Measurements from ENCODE around the gene PYGB.
"Not testable (repeated sequence)": the region's sequence is repeated elsewhere in the genome, so short reads cannot be mapped to it uniquely, and the experiment has no call there.

The PYGB gene

DNA sequence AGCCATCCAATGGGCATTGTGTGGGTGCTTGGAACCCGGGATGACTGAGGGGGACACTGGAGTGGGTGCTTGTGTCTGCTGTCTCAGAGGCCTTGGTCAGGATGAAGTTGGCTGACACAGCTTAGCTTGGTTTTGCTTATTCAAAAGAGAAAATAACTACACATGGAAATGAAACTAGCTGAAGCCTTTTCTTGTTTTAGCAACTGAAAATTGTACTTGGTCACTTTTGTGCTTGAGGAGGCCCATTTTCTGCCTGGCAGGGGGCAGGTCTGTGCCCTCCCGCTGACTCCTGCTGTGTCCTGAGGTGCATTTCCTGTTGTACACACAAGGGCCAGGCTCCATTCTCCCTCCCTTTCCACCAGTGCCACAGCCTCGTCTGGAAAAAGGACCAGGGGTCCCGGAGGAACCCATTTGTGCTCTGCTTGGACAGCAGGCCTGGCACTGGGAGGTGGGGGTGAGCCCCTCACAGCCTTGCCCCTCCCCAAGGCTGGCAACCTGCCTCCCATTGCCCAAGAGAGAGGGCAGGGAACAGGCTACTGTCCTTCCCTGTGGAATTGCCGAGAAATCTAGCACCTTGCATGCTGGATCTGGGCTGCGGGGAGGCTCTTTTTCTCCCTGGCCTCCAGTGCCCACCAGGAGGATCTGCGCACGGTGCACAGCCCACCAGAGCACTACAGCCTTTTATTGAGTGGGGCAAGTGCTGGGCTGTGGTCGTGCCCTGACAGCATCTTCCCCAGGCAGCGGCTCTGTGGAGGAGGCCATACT is 49.4 kb downstream of the PYGB start:
- DNase-seq, result no peak

DNA sequence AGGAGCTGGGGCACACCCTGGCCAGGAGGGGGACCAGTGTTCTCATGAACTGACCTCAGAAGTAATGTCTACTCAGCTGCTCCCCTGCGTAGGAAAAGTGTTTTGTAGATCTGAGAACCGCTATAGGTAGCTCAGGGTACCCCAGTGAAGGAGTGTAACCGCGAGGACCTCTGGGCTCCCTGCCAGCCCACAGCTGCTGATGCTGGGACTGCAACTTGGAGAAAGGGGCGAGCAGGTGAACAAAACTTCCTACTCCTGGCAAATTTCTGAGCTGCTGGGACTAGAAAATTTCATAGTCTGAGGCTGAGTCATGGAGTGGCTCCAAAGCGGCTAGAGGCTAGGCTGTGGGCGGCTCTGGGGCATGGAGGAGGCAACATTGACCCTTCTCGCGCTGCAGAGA is 51.9 kb downstream of the PYGB start:
- DNase-seq, result no peak

- DNase-seq, result no peak
These were observed 52.7 kb downstream of the PYGB start for GRCh38 chr20:25300496-25301170.

DNA sequence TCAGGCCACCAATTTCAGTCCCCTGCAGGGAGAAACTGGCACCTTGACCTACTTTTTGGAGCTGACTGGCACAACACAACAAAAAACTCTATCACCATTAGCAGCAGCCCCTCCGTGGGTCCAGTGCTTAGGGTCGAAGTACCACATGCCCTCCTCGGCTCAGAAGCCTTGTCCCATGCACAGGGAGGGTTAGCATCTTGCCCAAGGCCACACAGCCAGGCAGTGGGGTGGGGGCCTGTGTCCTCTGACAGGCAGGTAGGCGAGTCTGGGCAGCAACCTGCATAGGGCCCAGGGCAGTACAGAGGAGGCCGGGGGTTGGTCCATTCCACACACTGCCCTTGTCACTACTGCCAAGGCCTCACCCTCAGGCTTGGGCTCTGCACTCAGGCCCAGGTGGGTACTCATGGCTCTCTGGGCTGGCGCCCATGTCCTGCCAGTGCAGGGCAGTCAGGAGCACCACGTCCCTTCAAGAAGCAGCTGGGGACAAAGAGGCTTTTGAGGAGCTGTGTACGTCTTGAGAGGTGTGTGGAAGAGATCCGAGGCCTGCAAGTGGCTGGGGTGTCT is 53.6 kb downstream of the PYGB start:
- no peak for DNase-seq

DNA sequence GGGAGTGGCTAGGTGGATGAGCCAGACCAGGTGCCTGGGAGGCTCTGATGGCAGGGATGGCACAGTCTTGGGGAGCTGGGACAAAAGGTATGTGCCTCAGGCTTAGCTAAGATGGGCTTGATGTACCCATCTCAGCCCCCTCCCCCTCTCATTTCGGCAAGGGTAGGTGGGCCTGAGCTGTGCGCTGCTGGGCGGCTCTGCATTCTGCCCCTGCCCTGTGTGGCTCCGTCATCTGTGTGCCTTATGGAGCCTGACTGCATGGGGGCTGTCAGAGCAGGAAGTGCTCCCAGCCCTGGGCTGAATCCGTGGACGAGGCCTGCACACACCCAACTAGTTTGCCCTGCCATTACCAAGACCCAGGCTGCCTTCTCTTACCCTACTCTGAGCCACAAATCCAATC is 54.7 kb downstream of the PYGB start:
- DNase-seq, result no peak

DNA sequence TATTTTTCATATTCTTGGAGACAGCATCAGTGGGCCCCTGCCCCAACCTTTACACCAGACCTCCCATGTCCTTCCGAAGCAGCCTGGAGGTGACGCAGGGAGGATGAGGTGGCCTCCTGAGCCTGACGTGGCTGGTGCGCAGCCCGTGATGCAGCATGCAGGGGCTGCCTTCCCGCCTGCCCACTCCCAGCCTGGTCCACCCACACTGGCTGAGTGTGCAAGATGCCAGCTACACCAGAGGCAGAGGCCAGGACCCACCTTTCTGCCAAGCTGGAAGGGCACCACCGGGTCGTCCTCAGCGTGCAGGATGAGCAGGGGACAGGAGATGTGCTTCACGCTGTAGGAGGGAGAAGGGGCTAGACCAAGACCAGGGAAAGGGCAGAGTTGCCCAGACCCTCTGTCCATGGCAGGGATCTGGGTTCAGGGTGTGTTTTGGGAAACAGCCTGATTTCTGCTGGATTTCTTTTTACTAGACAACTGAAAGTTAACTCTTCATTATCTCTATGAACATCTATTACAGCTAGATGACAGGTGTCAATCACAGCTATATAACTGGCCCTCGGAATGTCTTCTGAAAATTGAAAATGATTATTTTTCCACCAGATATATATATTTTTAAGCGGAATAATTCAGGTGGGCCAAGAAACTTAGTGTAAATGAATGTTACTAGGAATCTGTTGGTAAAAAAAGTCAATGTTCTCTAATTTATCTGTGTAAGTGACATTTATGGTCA is 55.6 kb downstream of the PYGB start:
- DNase-seq, result no peak

DNA sequence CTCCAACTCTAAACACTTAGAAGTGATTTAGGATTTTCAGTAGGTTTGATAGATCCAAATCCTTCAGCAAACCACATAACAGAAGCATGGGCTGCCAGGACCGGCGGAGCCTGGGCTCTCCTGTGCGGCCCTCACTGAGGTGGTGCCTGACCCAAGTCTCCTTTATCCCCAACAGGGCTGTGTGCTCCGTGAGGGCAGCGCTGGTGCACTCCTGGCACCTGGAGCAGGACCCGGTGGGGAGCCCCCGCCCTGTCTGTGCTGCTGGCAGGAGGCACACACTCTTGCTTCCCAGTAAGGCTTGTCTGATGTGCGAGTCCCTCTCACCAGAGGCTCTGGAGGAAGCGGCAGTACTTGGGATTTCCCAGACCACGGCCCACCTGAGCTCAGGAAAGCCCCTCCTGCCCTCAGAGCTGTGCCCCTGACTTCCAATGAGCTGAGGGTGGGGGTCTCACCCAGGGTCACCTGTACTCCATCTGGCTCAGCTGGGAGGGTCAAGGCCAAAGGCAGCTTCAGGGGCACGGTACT is 56.2 kb downstream of the PYGB start:
- no peak for DNase-seq

- DNase-seq, result no peak
These were observed 59.4 kb downstream of the PYGB start for GRCh38 chr20:25306991-25307903.

- DNase-seq, result no peak
These were observed 60.2 kb downstream of the PYGB start for GRCh38 chr20:25308083-25308491.

GRCh38 chr20:25308671-25309394 is 60.9 kb downstream of the PYGB start:
- DNase-seq, result no peak

GRCh38 chr20:25309395-25310267 is 61.7 kb downstream of the PYGB start:
- DNase-seq, result peak; percentile 62 to 80

- peak; percentile 84 to 88 for DNase-seq
These were observed 62.5 kb downstream of the PYGB start for GRCh38 chr20:25310268-25310920.

GRCh38 chr20:25310921-25311728 is 63.2 kb downstream of the PYGB start:
- DNase-seq, result no peak

- not testable (repeated sequence) for DNase-seq
These were observed 64.8 kb downstream of the PYGB start for GRCh38 chr20:25312716-25313115.

GRCh38 chr20:25313593-25313992 is 65.7 kb downstream of the PYGB start:
- no peak for DNase-seq

- DNase-seq, result no peak
These were observed 66.9 kb downstream of the PYGB start for GRCh38 chr20:25314497-25315417.

- DNase-seq, result no peak
These were observed 67.7 kb downstream of the PYGB start for GRCh38 chr20:25315418-25316210.

All from SHP77 (cell line).